Measurements from ENCODE around the gene IRGC. TPM values are rescaled to one million over a fixed set of nuclear protein-coding genes. Genes with fewer than 3 reads are reported as not detected.

The IRGC gene
- total RNA-seq, 1 donor from 2014 or later = not detected

DNA sequence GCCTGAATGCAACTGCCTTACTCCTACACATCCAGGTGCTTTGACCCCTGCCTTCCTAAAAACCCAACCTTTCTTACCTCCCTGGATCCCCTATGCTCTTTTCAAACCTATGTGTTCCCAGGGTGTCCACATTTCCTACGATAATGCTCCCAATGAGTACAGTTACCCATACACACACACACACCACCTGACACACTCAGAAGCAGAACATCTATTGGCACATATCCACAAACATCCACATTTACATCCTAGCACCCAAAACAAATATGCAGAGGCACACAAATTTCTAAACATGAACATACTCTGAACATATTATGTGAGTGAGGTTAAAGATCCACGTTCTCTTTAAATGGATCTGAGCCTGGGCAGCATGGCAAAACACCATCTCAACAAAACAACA is 23.5 kb upstream of the IRGC start:
- no peak overlapping the region for H3K27ac ChIP-seq
- no peaks in the 10 kb centered on the region for H3K36me3 ChIP-seq
- DNase-seq (ENCODE audit: low spot score in 2 of 2) = no peak
- peaks cover 18 to 32% of the 10 kb centered on the region in 2 donors for H3K9me3 ChIP-seq
- intact Hi-C loops (cut with DNase I) = no loop called here
- no peak for TF ChIP-seq CTCF (IDR thresholded peaks at IDR 0.05)
- H3K4me1 ChIP-seq = no peaks in the 10 kb centered on the region
- no peaks in the 10 kb centered on the region for H3K27me3 ChIP-seq
- H3K4me3 ChIP-seq = no peak overlapping the region

- no peak for DNase-seq (ENCODE audit: low spot score in 2 of 2)
- intact Hi-C loops (cut with DNase I) = no loop called here
- H3K4me3 ChIP-seq = no peak overlapping the region
- H3K9me3 ChIP-seq = peaks cover 18 to 32% of the 10 kb centered on the region in 2 donors
- no peak overlapping the region for H3K27ac ChIP-seq
- H3K36me3 ChIP-seq = no peaks in the 10 kb centered on the region
- no peak for TF ChIP-seq CTCF (IDR thresholded peaks at IDR 0.05)
- no peaks in the 10 kb centered on the region for H3K27me3 ChIP-seq
- H3K4me1 ChIP-seq = no peaks in the 10 kb centered on the region
Observed at GRCh38 chr19:43692877-43693276, 23.0 kb upstream of the IRGC start.

- H3K4me1 ChIP-seq = no peaks in the 10 kb centered on the region
- TF ChIP-seq CTCF (IDR thresholded peaks at IDR 0.05) = no peak
Observed at GRCh38 chr19:43694553-43694952, 21.3 kb upstream of the IRGC start.

DNA sequence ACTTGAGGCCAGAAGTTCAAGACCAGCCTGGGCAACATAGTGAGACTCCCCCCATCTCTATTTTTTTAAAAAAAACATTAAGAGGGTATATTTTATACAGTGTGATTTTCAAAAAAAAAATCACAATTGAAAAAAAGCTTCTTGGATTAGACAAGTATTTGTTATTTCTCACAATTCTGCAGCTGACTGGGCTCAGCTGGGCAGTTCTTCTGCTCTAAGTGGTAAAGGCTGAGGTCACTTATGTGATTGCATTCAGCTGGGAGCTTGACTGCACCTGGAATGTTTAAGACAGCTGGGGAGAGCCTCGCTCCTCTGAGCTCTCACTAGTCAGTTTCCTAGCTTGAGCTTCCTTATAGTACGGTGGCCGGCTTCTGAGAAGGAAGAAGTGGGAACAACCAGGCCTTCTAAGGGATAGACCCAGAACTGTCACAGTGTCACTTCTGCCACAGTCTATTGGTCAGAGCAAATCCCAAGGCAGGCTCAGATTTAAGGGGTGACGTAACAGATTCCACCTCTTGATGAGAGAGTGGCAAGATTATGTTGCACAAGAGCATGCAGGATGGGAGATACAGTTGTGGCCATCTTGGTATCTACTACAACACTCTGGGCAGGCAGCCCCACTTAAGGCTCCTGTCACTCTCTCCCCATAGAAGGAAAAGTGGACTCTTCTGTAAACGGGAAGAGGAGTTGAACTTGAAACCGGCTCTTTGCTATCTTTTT is 19.7 kb upstream of the IRGC start:
- no peak for DNase-seq (ENCODE audit: low spot score in 2 of 2)
- H3K27me3 ChIP-seq = no peaks in the 10 kb centered on the region
- no peaks in the 10 kb centered on the region for H3K36me3 ChIP-seq
- peaks cover 8 to 22% of the 10 kb centered on the region in 2 donors for H3K9me3 ChIP-seq
- H3K4me3 ChIP-seq = no peak overlapping the region
- no peak overlapping the region for H3K27ac ChIP-seq
- intact Hi-C loops (cut with DNase I) = no loop called here
- no peaks in the 10 kb centered on the region for H3K4me1 ChIP-seq
- no peak for TF ChIP-seq CTCF (IDR thresholded peaks at IDR 0.05)

More at GRCh38 chr19:43694553-43694952, 21.3 kb upstream of the IRGC start:
- Histone ChIP-seq H3K27ac (no peak overlapping the region), H3K4me3 (no peak overlapping the region), H3K9me3 (peaks cover 18 to 32% of the 10 kb centered on the region in 2 donors), H3K27me3 (no peaks in the 10 kb centered on the region), H3K36me3 (no peaks in the 10 kb centered on the region)
- DNase-seq (ENCODE audit: low spot score in 2 of 2) = no peak
- intact Hi-C loops (cut with DNase I) = no loop called here

DNA sequence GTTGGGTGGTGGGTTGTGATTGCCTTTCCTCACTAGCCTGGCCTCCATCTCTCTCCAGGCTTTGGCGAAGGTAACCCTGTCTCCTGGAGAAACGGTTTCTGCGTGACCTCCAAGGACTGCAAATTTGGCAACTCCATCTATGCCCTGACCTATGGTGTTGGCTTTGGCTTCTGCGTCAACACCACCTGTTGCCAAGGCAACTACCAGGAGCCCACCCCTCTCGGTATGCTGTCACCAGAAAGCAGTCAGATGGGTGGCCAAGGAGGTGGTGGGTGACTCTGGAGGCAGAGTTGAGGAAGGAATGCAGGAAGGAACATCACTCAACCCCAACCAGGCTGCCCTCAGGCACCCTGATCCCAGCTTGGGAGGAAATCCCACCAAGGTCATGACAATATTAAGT is 18.6 kb upstream of the IRGC start:
- no peaks in the 10 kb centered on the region for H3K4me1 ChIP-seq
- peaks cover 0 to 10% of the 10 kb centered on the region in 2 donors for H3K9me3 ChIP-seq
- intact Hi-C loops (cut with DNase I) = no loop called here
- H3K27me3 ChIP-seq = no peaks in the 10 kb centered on the region
- TF ChIP-seq CTCF (IDR thresholded peaks at IDR 0.05) = no peak
- no peak overlapping the region for H3K4me3 ChIP-seq
- no peak for DNase-seq (ENCODE audit: low spot score in 2 of 2)
- no peak overlapping the region for H3K27ac ChIP-seq
- H3K36me3 ChIP-seq = no peaks in the 10 kb centered on the region

Data from ascending aorta (tissue), 2 donors.